OCI-LY3 (cell line): ENCODE data around the gene COLEC11.

ENCODE experiments used
- EZH2phosphoT487 ChIP-seq: fragments of 200-600 bp; shearing (Covaris generic); IDR thresholded peaks from 2 replicates; pipeline ENCODE4 v1.6.1; 2018; ENCODE audit warnings: antibody characterized with exemption, mixed run types, low read depth
- TF ChIP-seq, protein P1 (sequence below): fragments of 200-600, 300-600 bp; sonication (generic); IDR thresholded peaks from 2 replicates; pipeline ENCODE4 v1.5.1; 2014; ENCODE audit warnings: antibody characterized with exemption, low read length, low read depth

DNA sequence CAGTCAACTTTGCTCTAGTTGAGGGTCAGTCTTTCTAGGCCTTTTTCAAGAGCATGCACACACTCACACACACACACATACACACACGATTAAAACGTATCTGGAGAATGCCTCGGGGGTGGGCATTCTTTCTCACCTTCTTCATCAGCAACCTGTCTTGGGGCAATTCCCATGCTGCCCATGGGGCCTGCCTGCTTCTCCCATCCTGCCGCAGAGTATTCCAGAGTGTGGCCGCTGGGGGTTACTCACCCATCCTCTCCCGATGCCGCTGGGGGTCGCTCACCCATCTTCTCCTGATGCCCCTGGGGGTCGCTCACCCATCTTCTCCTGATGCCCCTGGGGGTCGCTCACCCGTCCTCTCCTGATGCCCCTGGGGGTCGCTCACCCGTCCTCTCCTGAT, 52.3 kb downstream of the COLEC11 start:
- TF ChIP-seq, protein P1, sequence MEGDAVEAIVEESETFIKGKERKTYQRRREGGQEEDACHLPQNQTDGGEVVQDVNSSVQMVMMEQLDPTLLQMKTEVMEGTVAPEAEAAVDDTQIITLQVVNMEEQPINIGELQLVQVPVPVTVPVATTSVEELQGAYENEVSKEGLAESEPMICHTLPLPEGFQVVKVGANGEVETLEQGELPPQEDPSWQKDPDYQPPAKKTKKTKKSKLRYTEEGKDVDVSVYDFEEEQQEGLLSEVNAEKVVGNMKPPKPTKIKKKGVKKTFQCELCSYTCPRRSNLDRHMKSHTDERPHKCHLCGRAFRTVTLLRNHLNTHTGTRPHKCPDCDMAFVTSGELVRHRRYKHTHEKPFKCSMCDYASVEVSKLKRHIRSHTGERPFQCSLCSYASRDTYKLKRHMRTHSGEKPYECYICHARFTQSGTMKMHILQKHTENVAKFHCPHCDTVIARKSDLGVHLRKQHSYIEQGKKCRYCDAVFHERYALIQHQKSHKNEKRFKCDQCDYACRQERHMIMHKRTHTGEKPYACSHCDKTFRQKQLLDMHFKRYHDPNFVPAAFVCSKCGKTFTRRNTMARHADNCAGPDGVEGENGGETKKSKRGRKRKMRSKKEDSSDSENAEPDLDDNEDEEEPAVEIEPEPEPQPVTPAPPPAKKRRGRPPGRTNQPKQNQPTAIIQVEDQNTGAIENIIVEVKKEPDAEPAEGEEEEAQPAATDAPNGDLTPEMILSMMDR = no peak
- no peak for TF ChIP-seq EZH2phosphoT487
